ENCODE data around the gene INTS6. TPM values are rescaled to one million over a fixed set of nuclear protein-coding genes. Genes with fewer than 3 reads are reported as not detected.

Gene INTS6
- total RNA-seq, 3 donors from 2014 or later (not counting 1 experiment from before 2014, with no cell fraction given) = 89.2 to 142 (median 110) TPM

DNA sequence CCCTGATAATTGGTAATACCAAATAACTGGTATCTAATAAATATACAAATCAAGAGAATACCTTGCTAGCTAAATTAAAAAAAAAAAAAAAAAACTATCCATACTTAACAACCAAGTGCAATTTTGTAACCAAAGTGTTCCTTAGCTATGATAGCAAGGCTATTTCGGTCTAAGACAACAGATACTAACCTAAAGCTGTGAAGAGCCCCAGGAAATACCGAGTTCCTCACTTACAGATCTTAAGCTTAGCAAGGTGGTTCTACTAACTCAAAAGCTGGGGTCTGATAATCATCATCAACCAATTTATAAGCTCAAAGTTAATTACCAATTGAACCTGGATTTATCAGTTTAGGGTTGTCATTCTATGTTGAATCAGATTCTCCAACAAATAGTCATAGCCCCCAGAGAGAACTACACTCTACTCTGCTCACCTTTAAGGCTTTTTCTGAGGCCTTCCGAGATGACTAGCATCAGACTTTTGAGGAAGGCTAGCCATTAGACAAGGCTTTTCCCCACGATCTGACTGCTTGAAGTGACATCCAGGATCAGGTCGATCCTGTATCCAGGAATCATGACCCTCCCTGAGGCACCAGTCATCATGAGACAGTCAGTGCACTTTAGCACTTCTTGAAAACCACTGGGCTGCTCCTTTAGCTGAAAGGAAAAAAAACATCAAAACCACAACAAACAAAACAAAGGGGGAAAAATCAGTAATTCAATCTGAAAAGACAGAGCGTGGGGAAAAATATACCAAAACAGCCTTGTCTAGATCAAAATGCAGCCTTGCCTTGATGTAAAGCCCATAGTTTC lies 31.9 kb downstream of the INTS6 start:
- no peaks in the 10 kb centered on the region for H3K9me3 ChIP-seq (ENCODE audit: control insufficient read depth, insufficient read depth, low read length)
- 52% methylated on average over 5 of the region's 6 CpGs for WGBS (ENCODE audit: insufficient coverage)
- peak in 1 of 2 donors; percentile 35 for DNase-seq
- H3K27ac ChIP-seq (ENCODE audit: low read length) = peak overlapping the region; percentile 43
- intact Hi-C loops (cut with micrococcal nuclease) = no loop called here
- Mint-ChIP-seq H3K27me3 (ENCODE audit: low read depth in 2 of 2) (no peaks in the 10 kb centered on the region), H3K36me3 (peaks cover 7% of the 10 kb centered on the region), H3K9me3 (no peaks in the 10 kb centered on the region), H3K27ac (peak overlapping the region; percentile 21 to 69), H3K4me3 (peak overlapping the region; percentile 49), H3K4me1 (peaks cover 60 to 66% of the 10 kb centered on the region in 2 donors)
- TF ChIP-seq, protein P1, sequence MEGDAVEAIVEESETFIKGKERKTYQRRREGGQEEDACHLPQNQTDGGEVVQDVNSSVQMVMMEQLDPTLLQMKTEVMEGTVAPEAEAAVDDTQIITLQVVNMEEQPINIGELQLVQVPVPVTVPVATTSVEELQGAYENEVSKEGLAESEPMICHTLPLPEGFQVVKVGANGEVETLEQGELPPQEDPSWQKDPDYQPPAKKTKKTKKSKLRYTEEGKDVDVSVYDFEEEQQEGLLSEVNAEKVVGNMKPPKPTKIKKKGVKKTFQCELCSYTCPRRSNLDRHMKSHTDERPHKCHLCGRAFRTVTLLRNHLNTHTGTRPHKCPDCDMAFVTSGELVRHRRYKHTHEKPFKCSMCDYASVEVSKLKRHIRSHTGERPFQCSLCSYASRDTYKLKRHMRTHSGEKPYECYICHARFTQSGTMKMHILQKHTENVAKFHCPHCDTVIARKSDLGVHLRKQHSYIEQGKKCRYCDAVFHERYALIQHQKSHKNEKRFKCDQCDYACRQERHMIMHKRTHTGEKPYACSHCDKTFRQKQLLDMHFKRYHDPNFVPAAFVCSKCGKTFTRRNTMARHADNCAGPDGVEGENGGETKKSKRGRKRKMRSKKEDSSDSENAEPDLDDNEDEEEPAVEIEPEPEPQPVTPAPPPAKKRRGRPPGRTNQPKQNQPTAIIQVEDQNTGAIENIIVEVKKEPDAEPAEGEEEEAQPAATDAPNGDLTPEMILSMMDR (IDR thresholded peaks at IDR 0.05) = no peak
- peaks cover 11% of the 10 kb centered on the region for H3K36me3 ChIP-seq (ENCODE audit: control insufficient read depth, insufficient read depth, low read length)
- no peak overlapping the region for H3K4me3 ChIP-seq (ENCODE audit: low read length)
- H3K27me3 ChIP-seq (ENCODE audit: control insufficient read depth, insufficient read depth, low read length) = no peaks in the 10 kb centered on the region
- peaks cover 3% of the 10 kb centered on the region for H3K4me1 ChIP-seq (ENCODE audit: control insufficient read depth, insufficient read depth, low read length)
- peak; percentile 79 to 80 (median 80) for ATAC-seq

DNA sequence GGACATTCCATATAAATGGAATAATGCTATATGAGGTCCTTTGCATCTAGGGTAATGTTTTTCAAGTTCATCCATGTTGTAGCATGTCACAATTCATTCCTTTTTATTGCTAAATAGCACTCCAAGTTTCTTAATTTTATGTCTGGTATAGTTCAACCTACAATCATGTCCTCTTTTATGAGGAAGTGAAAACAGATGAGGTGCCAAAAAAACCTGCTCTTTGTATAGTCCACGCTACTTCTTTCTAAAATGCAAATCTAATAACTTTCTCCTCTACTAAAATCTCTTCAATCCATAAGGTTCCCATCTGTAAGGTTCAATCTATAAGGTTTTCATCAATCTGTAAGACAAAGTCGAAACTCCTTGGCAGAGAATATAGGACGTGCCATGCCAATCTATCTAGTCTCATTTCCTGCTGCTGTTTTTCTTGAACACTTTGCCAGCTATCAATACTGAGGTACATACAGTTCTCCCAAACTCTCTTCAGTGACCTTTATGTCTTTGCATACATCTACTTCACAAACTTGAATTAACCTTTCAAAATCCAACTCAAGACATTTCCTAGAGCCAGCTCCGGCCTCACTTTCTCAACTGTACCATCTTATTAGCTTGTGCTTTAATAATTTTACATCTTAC lies 33.7 kb downstream of the INTS6 start:
- DNase-seq (no peak), ATAC-seq (no peak)
- Mint-ChIP-seq H3K4me3 (no peak overlapping the region), H3K9me3 (no peaks in the 10 kb centered on the region), H3K27ac (peak overlapping the region; percentile 5 to 41), H3K36me3 (peaks cover 7% of the 10 kb centered on the region), H3K27me3 (ENCODE audit: low read depth in 2 of 2) (no peaks in the 10 kb centered on the region), H3K4me1 (peaks cover 57 to 68% of the 10 kb centered on the region in 2 donors)
- H3K27ac ChIP-seq (ENCODE audit: low read length) = no peak overlapping the region
- intact Hi-C loops (cut with micrococcal nuclease) = no loop called here
- WGBS (ENCODE audit: insufficient coverage) = 77% methylated on average over 4 of the region's 4 CpGs
- TF ChIP-seq, protein P1 (IDR thresholded peaks at IDR 0.05) = no peak
- peaks cover 7% of the 10 kb centered on the region for H3K36me3 ChIP-seq (ENCODE audit: control insufficient read depth, insufficient read depth, low read length)
- H3K9me3 ChIP-seq (ENCODE audit: control insufficient read depth, insufficient read depth, low read length) = no peaks in the 10 kb centered on the region
- H3K27me3 ChIP-seq (ENCODE audit: control insufficient read depth, insufficient read depth, low read length) = no peaks in the 10 kb centered on the region
- H3K4me1 ChIP-seq (ENCODE audit: control insufficient read depth, insufficient read depth, low read length) = peaks cover 3% of the 10 kb centered on the region
- no peak overlapping the region for H3K4me3 ChIP-seq (ENCODE audit: low read length)

DNA sequence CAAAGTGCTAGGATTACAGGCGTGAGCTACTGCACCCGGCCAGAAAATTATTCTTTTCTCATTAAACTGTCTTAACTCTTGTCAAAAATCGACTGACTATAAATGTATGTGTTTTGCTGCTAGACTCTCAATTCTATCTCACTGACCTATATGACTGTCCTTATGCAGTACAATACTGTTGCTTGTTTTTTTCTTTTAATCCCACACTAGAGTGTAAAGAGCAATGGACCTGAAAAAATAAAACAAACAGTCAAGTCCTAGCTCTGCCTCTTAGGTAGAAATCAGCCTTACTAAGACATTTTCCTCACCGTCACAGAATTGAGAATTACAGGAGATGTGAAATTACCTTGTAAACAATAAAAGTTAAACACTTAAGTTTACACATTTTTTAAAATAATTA lies 35.1 kb downstream of the INTS6 start:
- H3K9me3 Mint-ChIP-seq = no peaks in the 10 kb centered on the region
- H3K27ac Mint-ChIP-seq = no peak overlapping the region
- Histone ChIP-seq H3K4me3 (ENCODE audit: low read length) (no peak overlapping the region), H3K4me1 (ENCODE audit: control insufficient read depth, insufficient read depth, low read length) (peaks cover 3% of the 10 kb centered on the region), H3K9me3 (ENCODE audit: control insufficient read depth, insufficient read depth, low read length) (no peaks in the 10 kb centered on the region), H3K36me3 (ENCODE audit: control insufficient read depth, insufficient read depth, low read length) (peaks cover 4% of the 10 kb centered on the region), H3K27me3 (ENCODE audit: control insufficient read depth, insufficient read depth, low read length) (no peaks in the 10 kb centered on the region), H3K27ac (ENCODE audit: low read length) (no peak overlapping the region)
- H3K4me3 Mint-ChIP-seq = no peak overlapping the region
- H3K27me3 Mint-ChIP-seq (ENCODE audit: low read depth in 2 of 2) = no peaks in the 10 kb centered on the region
- intact Hi-C loops (cut with micrococcal nuclease) = no loop called here
- TF ChIP-seq, protein P1 (IDR thresholded peaks at IDR 0.05) = no peak
- ATAC-seq (no peak), DNase-seq (no peak)
- H3K4me1 Mint-ChIP-seq = peaks cover 65 to 79% of the 10 kb centered on the region in 2 donors
- peaks cover 7% of the 10 kb centered on the region for H3K36me3 Mint-ChIP-seq
- 100% methylated on average over 2 of the region's 4 CpGs for WGBS (ENCODE audit: insufficient coverage)
